H9 (cell line): ENCODE measurements around the gene OTUD6A. TPM values are rescaled to one million over a fixed set of nuclear protein-coding genes. Genes with fewer than 3 reads are reported as not detected.
A peak's percentile ranks its signal among the peaks of the same experiment; 100 is the strongest.

Experiments
- DNase-seq: peaks from one replicate; pipeline ENCODE4 v3.0.0-alpha.2; 2017
- H2AFZ ChIP-seq: one replicate; pipeline ENCODE4 v1.6.1; 2013; ENCODE audit warnings: mild to moderate bottlenecking, low read length, control low read depth, moderate library complexity
- H2AK5ac ChIP-seq: 2 replicates; pipeline ENCODE4 v1.6.1; 2013; ENCODE audit warnings: low read length, control low read depth, mixed read lengths; ENCODE audit not compliant: insufficient read length
- H2BK120ac ChIP-seq: one replicate; pipeline ENCODE4 v1.6.1; 2013; ENCODE audit warnings: low read depth, mild to moderate bottlenecking, low read length, control low read depth, inconsistent platforms; ENCODE audit not compliant: poor library complexity, severe bottlenecking
- H2BK12ac ChIP-seq: 2 replicates; pipeline ENCODE4 v1.6.1; 2013; ENCODE audit warnings: low read length, control low read depth, mixed read lengths, low read depth; ENCODE audit not compliant: insufficient read length
- H2BK15ac ChIP-seq: 2 replicates; pipeline ENCODE4 v1.6.1; 2013; ENCODE audit warnings: low read depth, low read length, control low read depth
- H2BK20ac ChIP-seq: one replicate; pipeline ENCODE4 v1.6.1; 2013; ENCODE audit warnings: low read depth, mild to moderate bottlenecking, low read length, control low read depth, inconsistent platforms; ENCODE audit not compliant: poor library complexity, severe bottlenecking
- H2BK5ac ChIP-seq: 2 replicates; pipeline ENCODE4 v1.6.1; 2013; ENCODE audit warnings: low read length, control low read depth, mixed read lengths; ENCODE audit not compliant: insufficient read length
- H3K14ac ChIP-seq: 2 replicates; pipeline ENCODE4 v1.6.1; 2013; ENCODE audit warnings: low read length, control low read depth; ENCODE audit not compliant: insufficient read depth
- H3K18ac ChIP-seq: 2 replicates; pipeline ENCODE4 v1.6.1; 2013; ENCODE audit warnings: low read depth, mild to moderate bottlenecking, mixed read lengths, low read length, control low read depth; ENCODE audit not compliant: insufficient read length
- H3K23ac ChIP-seq: 2 replicates; pipeline ENCODE4 v1.6.1; 2013; ENCODE audit warnings: low read length, control low read depth, mixed read lengths, low read depth; ENCODE audit not compliant: insufficient read length
- H3K23me2 ChIP-seq: 2 replicates; pipeline ENCODE4 v1.6.1; 2013; ENCODE audit warnings: low read depth, mild to moderate bottlenecking, mixed read lengths, low read length, control low read depth; ENCODE audit not compliant: insufficient read length, poor library complexity, severe bottlenecking
- H3K27ac ChIP-seq: 2 replicates; pipeline ENCODE4 v1.5.1; 2013; ENCODE audit warnings: low read length, control low read depth, mixed read lengths, low read depth; ENCODE audit not compliant: insufficient read length
- H3K27me3 ChIP-seq: 2 replicates; pipeline ENCODE4 v1.6.1; 2013; ENCODE audit warnings: low read length, control low read depth, inconsistent platforms; ENCODE audit not compliant: insufficient read depth
- H3K4ac ChIP-seq: 2 replicates; pipeline ENCODE4 v1.6.1; 2013; ENCODE audit warnings: low read depth, mild to moderate bottlenecking, control low read depth, inconsistent platforms, low read length, moderate library complexity
- H3K4me1 ChIP-seq: 2 replicates; pipeline ENCODE4 v1.6.1; 2013; ENCODE audit warnings: low read length, control low read depth, inconsistent platforms; ENCODE audit not compliant: insufficient read depth
- H3K4me2 ChIP-seq: 2 replicates; pipeline ENCODE4 v1.6.1; 2013; ENCODE audit warnings: low read length, control low read depth, mixed read lengths; ENCODE audit not compliant: insufficient read length, insufficient read depth
- H3K56ac ChIP-seq: 2 replicates; pipeline ENCODE4 v1.6.1; 2013; ENCODE audit warnings: low read depth, mild to moderate bottlenecking, mixed read lengths, low read length, control low read depth; ENCODE audit not compliant: insufficient read length
- H3K79me1 ChIP-seq: 2 replicates; pipeline ENCODE4 v1.6.1; 2013; ENCODE audit warnings: low read depth, mild to moderate bottlenecking, moderate library complexity, low read length, control low read depth, inconsistent platforms; ENCODE audit not compliant: insufficient read depth, poor library complexity, severe bottlenecking
- H3K79me2 ChIP-seq: 2 replicates; pipeline ENCODE4 v1.6.1; 2013; ENCODE audit warnings: low read length, control low read depth, inconsistent platforms; ENCODE audit not compliant: insufficient read depth
- H3K9ac ChIP-seq: 2 replicates; pipeline ENCODE4 v1.6.1; 2013; ENCODE audit warnings: low read length, control low read depth, mixed read lengths; ENCODE audit not compliant: insufficient read length; ENCODE audit errors: extremely low read depth
- H3K9me3 ChIP-seq: one replicate; pipeline ENCODE4 v1.6.1; 2013; ENCODE audit warnings: low read depth, low read length, inconsistent platforms; ENCODE audit not compliant: control insufficient read depth
- H3T11ph ChIP-seq: one replicate; pipeline ENCODE4 v1.6.1; 2013; ENCODE audit warnings: mild to moderate bottlenecking, low read length, control low read depth, inconsistent platforms
- H4K20me1 ChIP-seq: one replicate; pipeline ENCODE4 v1.6.1; 2013; ENCODE audit not compliant: control insufficient read depth, insufficient read length, insufficient read depth
- H4K5ac ChIP-seq: 2 replicates; pipeline ENCODE4 v1.6.1; 2013; ENCODE audit warnings: low read depth, mild to moderate bottlenecking, mixed read lengths, low read length, control low read depth; ENCODE audit not compliant: insufficient read length
- H4K8ac ChIP-seq: replicated peaks from 2 replicates; pipeline ENCODE4 v1.6.1; 2013; ENCODE audit warnings: low read length, control low read depth, mixed read lengths, low read depth; ENCODE audit not compliant: insufficient read length
- H4K91ac ChIP-seq: 2 replicates; pipeline ENCODE4 v1.6.1; 2013; ENCODE audit warnings: low read depth, mild to moderate bottlenecking, moderate library complexity, mixed read lengths, low read length, control low read depth; ENCODE audit not compliant: insufficient read length
- H3K27ac Mint-ChIP-seq, 3 experiments: 2 replicates in 2 of 3; 3 replicates in 1 of 3; pipeline ENCODE4 v1.8.0; 2020 to 2021; ENCODE audit warnings: mixed read lengths in 3 of 3, mild to moderate bottlenecking in 1 of 3, moderate library complexity in 1 of 3
- H3K27me3 Mint-ChIP-seq: 2 replicates; pipeline ENCODE4 v1.8.0; 2021; ENCODE audit warnings: low read depth, mild to moderate bottlenecking, moderate library complexity, mixed read lengths
- H3K36me3 Mint-ChIP-seq, 3 experiments: 2 replicates in 2 of 3; 3 replicates in 1 of 3; pipeline ENCODE4 v1.8.0; 2020 to 2021; ENCODE audit warnings: low read depth in 3 of 3, mixed read lengths in 3 of 3; ENCODE audit not compliant: insufficient read depth in 1 of 3
- H3K4me1 Mint-ChIP-seq, 2 experiments: 2 replicates each; pipeline ENCODE4 v1.8.0; 2020; ENCODE audit warnings: mixed read lengths in 2 of 2
- H3K4me3 Mint-ChIP-seq, 2 experiments: 2 replicates in 1 of 2; 3 replicates in 1 of 2; pipeline ENCODE4 v1.8.0; 2020 to 2021; ENCODE audit warnings: mild to moderate bottlenecking in 2 of 2, mixed read lengths in 2 of 2, moderate library complexity in 1 of 2
- H3K9me3 Mint-ChIP-seq, 2 experiments: 2 replicates in 1 of 2; 3 replicates in 1 of 2; pipeline ENCODE4 v1.8.0; 2020; ENCODE audit warnings: mild to moderate bottlenecking in 2 of 2, mixed read lengths in 2 of 2, moderate library complexity in 1 of 2
- CTCF ChIP-seq: fragments of 200-600 bp; sonication (generic); conservative IDR thresholded peaks from 3 replicates; pipeline ENCODE4 v1.8.0; 2021; ENCODE audit warnings: antibody characterized with exemption, mild to moderate bottlenecking
- WGBS: extraction: QIAGEN DNeasy Blood & Tissue Kit; methylation state at CpG from one replicate; pipeline ENCODE4 v1.1.7; 2013; ENCODE audit warnings: missing lambda C conversion rate, low lambda C conversion rate, mixed read lengths; ENCODE audit not compliant: insufficient read length; ENCODE audit errors: extremely low coverage; 5-methylcytosine and 5-hydroxymethylcytosine counted together
- total RNA-seq: library from RNA; stranded (reverse); gene quantifications from 2 replicates; pipeline ENCODE4 v1.2.1, GENCODE V29; 2021

Gene OTUD6A
- total RNA-seq, 1 experiment from 2014 or later = not detected

GRCh38 chrX:70042399-70043371, 19.6 kb upstream of the OTUD6A start:
- no CpG with 5 or more reads among the region's 11 CpGs for WGBS
- no peak overlapping the region for H3K4me3 Mint-ChIP-seq
- TF ChIP-seq CTCF = no peak
- H2AK5ac ChIP-seq = no peak overlapping the region
- no peaks in the 10 kb centered on the region for H3K23me2 ChIP-seq
- H3K27ac ChIP-seq = no peak overlapping the region
- H3K27me3 ChIP-seq = no peaks in the 10 kb centered on the region
- no peaks in the 10 kb centered on the region for H3K79me1 ChIP-seq
- H4K5ac ChIP-seq = no peak overlapping the region
- H3K18ac ChIP-seq = no peak overlapping the region
- H3K27ac Mint-ChIP-seq = peak overlapping the region in 2 of 3 experiments; percentile 86 to 95; a peak in 3 of 7 replicates
- H2BK15ac ChIP-seq = no peak overlapping the region
- peaks cover 2% of the 10 kb centered on the region; the same call in 1 of the 2 replicates for H3K27me3 Mint-ChIP-seq
- no peak overlapping the region for H3K4me2 ChIP-seq
- peaks cover 64 to 67% of the 10 kb centered on the region in 2 experiments for H3K9me3 Mint-ChIP-seq
- H3K9me3 ChIP-seq = peaks cover 44% of the 10 kb centered on the region
- H3K4me1 Mint-ChIP-seq = no peaks in the 10 kb centered on the region; a peak in 1 of 4 replicates
- no peaks in the 10 kb centered on the region for H3K4me1 ChIP-seq
- H3K4ac ChIP-seq = no peak overlapping the region
- no peak overlapping the region for H3K9ac ChIP-seq
- no peak overlapping the region for H2BK120ac ChIP-seq
- DNase-seq = no peak
- no peaks in the 10 kb centered on the region for H3K79me2 ChIP-seq
- H4K20me1 ChIP-seq = no peaks in the 10 kb centered on the region
- no peak overlapping the region for H3K56ac ChIP-seq
- no peak overlapping the region for H2BK5ac ChIP-seq
- no peak overlapping the region for H2AFZ ChIP-seq
- H4K91ac ChIP-seq = no peak overlapping the region
- H4K8ac ChIP-seq = no peak overlapping the region
- no peak overlapping the region for H2BK12ac ChIP-seq
- no peak overlapping the region for H3K23ac ChIP-seq
- no peak overlapping the region for H3K14ac ChIP-seq
- no peak overlapping the region for H2BK20ac ChIP-seq
- no peak overlapping the region for H3T11ph ChIP-seq
- H3K36me3 Mint-ChIP-seq = peaks cover 2 to 6% (median 5%) of the 10 kb centered on the region in 3 experiments; a peak in 4 of 7 replicates
